OCI-LY1 (cell line): ENCODE results near the gene SUPT4H1.

Source experiments
- H2AFZ ChIP-seq: fragments of 200-600 bp; sonication (generic), shearing (Covaris generic); 2 replicates; pipeline ENCODE4 v1.6.0; 2014; ENCODE audit warnings: antibody characterized with exemption, mild to moderate bottlenecking, low read length
- H3F3A ChIP-seq: fragments of 200-600 bp; sonication (generic), shearing (Covaris generic); 2 replicates; pipeline ENCODE4 v1.6.0; 2014; ENCODE audit warnings: mild to moderate bottlenecking, antibody characterized with exemption, low read length, moderate library complexity; ENCODE audit not compliant: insufficient read depth
- H3K27ac ChIP-seq: fragments of 200-600 bp; sonication (generic); 2 replicates; pipeline ENCODE4 v1.5.1; 2014; ENCODE audit warnings: low read length, mixed run types, mild to moderate bottlenecking, low read depth; ENCODE audit not compliant: poor library complexity, severe bottlenecking
- H3K27me3 ChIP-seq: fragments of 200-600 bp; sonication (generic); 2 replicates; pipeline ENCODE4 v1.6.0; 2014; ENCODE audit warnings: antibody characterized with exemption, mild to moderate bottlenecking, low read length, moderate library complexity; ENCODE audit not compliant: insufficient read depth
- H3K36me3 ChIP-seq: fragments of 200-600 bp; sonication (generic); 2 replicates; pipeline ENCODE4 v1.6.1; 2014; ENCODE audit warnings: mild to moderate bottlenecking, antibody characterized with exemption, low read length, moderate library complexity, mixed read lengths; ENCODE audit not compliant: insufficient read depth
- H3K4me1 ChIP-seq: fragments of 200-600 bp; sonication (generic); 2 replicates; pipeline ENCODE4 v1.5.1; 2014; ENCODE audit warnings: mild to moderate bottlenecking, low read length, moderate library complexity; ENCODE audit not compliant: insufficient read depth, severe bottlenecking
- H3K4me2 ChIP-seq: fragments of 200-600 bp; sonication (generic), shearing (Covaris generic); 2 replicates; pipeline ENCODE4 v1.6.1; 2014; ENCODE audit warnings: low read length
- H3K4me3 ChIP-seq: fragments of 200-600 bp; sonication (generic); 2 replicates; pipeline ENCODE4 v1.5.1; 2014; ENCODE audit warnings: low read length, low read depth, mild to moderate bottlenecking, mixed read lengths; ENCODE audit not compliant: poor library complexity, severe bottlenecking
- H3K79me2 ChIP-seq: fragments of 200-600 bp; shearing (Covaris generic); 2 replicates; pipeline ENCODE4 v1.6.1; 2016; ENCODE audit warnings: mixed run types, low read length, mixed read lengths; ENCODE audit not compliant: insufficient read depth
- H3K9ac ChIP-seq: fragments of 200-600 bp; sonication (generic), shearing (Covaris generic); 2 replicates; pipeline ENCODE4 v1.6.1; 2014; ENCODE audit warnings: mild to moderate bottlenecking, low read length, mixed read lengths
- H3K9me2 ChIP-seq: fragments of 200-600 bp; sonication (generic), shearing (Covaris generic); 2 replicates; pipeline ENCODE4 v1.6.1; 2014; ENCODE audit warnings: low read depth, mild to moderate bottlenecking, low read length, mixed read lengths
- H3K9me3 ChIP-seq: fragments of 200-600 bp; shearing (Covaris generic); 2 replicates; pipeline ENCODE4 v1.6.1; 2014; ENCODE audit warnings: low read length, mixed read lengths
- H4K20me1 ChIP-seq: fragments of 200-600 bp; sonication (generic), shearing (Covaris generic); 2 replicates; pipeline ENCODE4 v1.6.0; 2016; ENCODE audit warnings: mild to moderate bottlenecking, low read length; ENCODE audit not compliant: insufficient read depth
- CTCF ChIP-seq: fragments of 200-600 bp; sonication (generic), shearing (Covaris generic); IDR thresholded peaks from 2 replicates; pipeline ENCODE4 v1.5.1; 2017; ENCODE audit warnings: mild to moderate bottlenecking, antibody characterized with exemption, low read length, moderate library complexity, mixed read lengths
- EZH2 ChIP-seq: fragments of 200-600 bp; sonication (generic), shearing (Covaris generic); IDR thresholded peaks from 2 replicates; pipeline ENCODE4 v1.8.0; 2017; ENCODE audit warnings: borderline replicate concordance, mixed run types, mild to moderate bottlenecking, antibody characterized with exemption, low read length, moderate library complexity, mixed read lengths

The SUPT4H1 gene

GRCh38 chr17:58300336-58300735, 51.7 kb downstream of the SUPT4H1 start:
- Histone ChIP-seq H3K4me1 (no peaks in the 10 kb centered on the region), H3K36me3 (peaks cover 10% of the 10 kb centered on the region; the same call in 1 of the 2 replicates), H3K9me3 (no peaks in the 10 kb centered on the region), H2AFZ (no peak overlapping the region), H3K27me3 (no peaks in the 10 kb centered on the region), H3K9me2 (no peaks in the 10 kb centered on the region), H3F3A (no peaks in the 10 kb centered on the region), H3K9ac (no peak overlapping the region), H3K4me2 (no peak overlapping the region), H3K4me3 (no peak overlapping the region), H4K20me1 (no peaks in the 10 kb centered on the region), H3K27ac (no peak overlapping the region), H3K79me2 (no peaks in the 10 kb centered on the region)
- TF ChIP-seq EZH2 (no peak), CTCF (no peak)
